Central memory CD4-positive, alpha-beta T cell (primary cell): Measurements from ENCODE around the gene LRRC1.
"Not testable (repeated sequence)": the region's sequence is repeated elsewhere in the genome, so short reads cannot be mapped to it uniquely, and the experiment has no call there.

ENCODE experiments used
- DNase-seq: peaks from one replicate; pipeline ENCODE4 v3.0.0; 2022

The LRRC1 gene

GRCh38 chr6:53793318-53794136 is 1.3 kb upstream of the LRRC1 start:
- peak; percentile 31 for DNase-seq

GRCh38 chr6:53794137-53794719 is 577 bp upstream of the LRRC1 start:
- DNase-seq, result peak; percentile 63

- no peak for DNase-seq
Measured at GRCh38 chr6:53795340-53795701, 516 bp downstream of the LRRC1 start.

GRCh38 chr6:53795702-53796450 is 1.1 kb downstream of the LRRC1 start:
- no peak for DNase-seq

- DNase-seq, result no peak
Measured at GRCh38 chr6:53796451-53796780, 1.6 kb downstream of the LRRC1 start.

GRCh38 chr6:53796791-53797190 is 2.0 kb downstream of the LRRC1 start:
- DNase-seq, result no peak

- no peak for DNase-seq
Measured at GRCh38 chr6:53797304-53797703, 2.5 kb downstream of the LRRC1 start.

GRCh38 chr6:53799340-53799739 is 4.5 kb downstream of the LRRC1 start:
- DNase-seq, result no peak

- DNase-seq, result no peak
Measured at GRCh38 chr6:53801022-53801421, 6.2 kb downstream of the LRRC1 start.

GRCh38 chr6:53802582-53802981 is 7.8 kb downstream of the LRRC1 start:
- no peak for DNase-seq

- no peak for DNase-seq
Measured at GRCh38 chr6:53803081-53803860, 8.5 kb downstream of the LRRC1 start.

GRCh38 chr6:53805016-53805415 is 10.2 kb downstream of the LRRC1 start:
- DNase-seq, result no peak

- DNase-seq, result no peak
Measured at GRCh38 chr6:53805725-53806124, 10.9 kb downstream of the LRRC1 start.

- DNase-seq, result not testable (repeated sequence)
Measured at GRCh38 chr6:53807606-53808005, 12.8 kb downstream of the LRRC1 start.

GRCh38 chr6:53808302-53808881 is 13.6 kb downstream of the LRRC1 start:
- DNase-seq, result no peak

- DNase-seq, result no peak
Measured at GRCh38 chr6:53809691-53810090, 14.9 kb downstream of the LRRC1 start.

GRCh38 chr6:53811082-53811481 is 16.3 kb downstream of the LRRC1 start:
- DNase-seq, result no peak

GRCh38 chr6:53811746-53812145 is 16.9 kb downstream of the LRRC1 start:
- no peak for DNase-seq

GRCh38 chr6:53813096-53813495 is 18.3 kb downstream of the LRRC1 start:
- no peak for DNase-seq

- no peak for DNase-seq
Measured at GRCh38 chr6:53813801-53814200, 19.0 kb downstream of the LRRC1 start.

GRCh38 chr6:53814353-53814752 is 19.5 kb downstream of the LRRC1 start:
- no peak for DNase-seq

GRCh38 chr6:53815381-53816119 is 20.7 kb downstream of the LRRC1 start:
- DNase-seq, result no peak
